HG03025 (cell line): Measurements from ENCODE around the gene KNSTRN.

Experiments
- ATAC-seq: cut with Tn5 transposase; IDR thresholded peaks from one replicate; pipeline ENCODE4 v1.9.1; 2021; ENCODE audit warnings: mild to moderate bottlenecking, moderate library complexity; ENCODE audit not compliant: unreplicated experiment, low FRiP score

Gene KNSTRN

GRCh38 chr15:40365016-40365415 lies 17.5 kb upstream of the KNSTRN start:
- no peak for ATAC-seq

GRCh38 chr15:40365624-40366456 lies 16.7 kb upstream of the KNSTRN start:
- no peak for ATAC-seq

DNA sequence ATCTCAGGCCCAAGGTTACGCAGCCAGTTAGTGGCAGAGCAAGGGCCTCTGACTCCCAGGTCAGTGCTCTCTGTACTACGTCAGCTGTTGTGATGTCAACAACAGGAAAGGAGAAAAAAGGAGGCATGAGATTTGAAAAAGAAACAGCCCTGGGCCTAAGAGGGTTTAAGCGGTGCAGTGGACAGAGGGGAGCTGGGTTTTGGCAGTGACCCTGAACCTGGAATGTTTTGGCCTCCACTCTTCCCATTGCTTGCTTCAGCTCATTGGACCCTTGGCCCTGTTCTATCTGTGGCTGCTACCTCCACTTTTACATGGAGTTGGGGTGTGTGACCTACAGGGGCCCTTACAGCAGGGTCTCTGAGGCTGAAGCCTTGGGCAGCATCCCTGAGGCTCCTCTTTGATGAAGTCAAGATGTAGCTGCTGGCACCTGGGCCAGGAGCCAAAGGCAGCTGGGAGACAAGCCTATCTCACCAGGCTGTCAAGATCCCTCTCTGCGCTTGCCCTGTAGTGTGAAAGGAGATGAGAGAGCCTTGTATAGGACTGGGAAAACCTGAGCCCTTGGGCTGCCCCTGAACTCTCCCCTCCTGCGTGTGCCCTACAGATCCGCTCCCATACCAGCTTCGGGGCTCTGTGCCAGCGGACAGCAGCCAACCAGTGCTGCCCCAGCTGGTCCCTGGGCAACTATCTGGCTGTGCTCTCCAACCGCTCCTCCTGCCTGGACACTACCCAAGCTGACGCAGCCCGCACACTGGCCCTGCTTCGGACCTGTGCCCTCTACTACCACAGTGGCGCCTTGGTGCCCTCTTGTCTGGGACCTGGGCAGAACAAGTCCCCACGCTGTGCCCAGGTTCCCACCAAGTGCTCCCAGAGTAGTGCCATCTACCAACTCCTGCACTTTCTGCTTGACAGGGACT lies 15.8 kb upstream of the KNSTRN start:
- no peak for ATAC-seq

GRCh38 chr15:40367371-40367685 lies 15.2 kb upstream of the KNSTRN start:
- no peak for ATAC-seq

- ATAC-seq = peak; percentile 75
These were observed 14.6 kb upstream of the KNSTRN start for GRCh38 chr15:40367686-40368611.

GRCh38 chr15:40368719-40369473 lies 13.6 kb upstream of the KNSTRN start:
- no peak for ATAC-seq

DNA sequence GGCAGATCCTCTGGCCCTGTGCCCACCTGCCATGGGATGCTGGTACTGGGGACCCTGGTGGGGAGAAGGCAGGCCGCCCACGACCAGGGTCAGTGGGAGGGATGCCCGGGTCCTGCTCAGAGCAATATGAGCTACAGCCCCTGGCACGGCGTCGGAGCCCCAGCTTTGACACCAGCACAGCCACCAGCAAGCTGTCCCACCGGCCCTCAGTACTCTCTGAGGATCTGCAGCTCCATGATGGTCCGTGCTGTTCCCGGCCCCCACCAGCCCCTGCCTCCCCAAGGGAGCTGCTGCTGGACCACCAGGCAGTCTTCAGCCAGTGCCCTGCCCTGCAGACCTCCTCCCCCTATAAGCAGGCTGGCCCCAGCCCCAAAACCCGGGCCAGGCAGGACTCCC lies 13.0 kb upstream of the KNSTRN start:
- no peak for ATAC-seq

- no peak for ATAC-seq
These were observed 12.6 kb upstream of the KNSTRN start for GRCh38 chr15:40369971-40370370.

DNA sequence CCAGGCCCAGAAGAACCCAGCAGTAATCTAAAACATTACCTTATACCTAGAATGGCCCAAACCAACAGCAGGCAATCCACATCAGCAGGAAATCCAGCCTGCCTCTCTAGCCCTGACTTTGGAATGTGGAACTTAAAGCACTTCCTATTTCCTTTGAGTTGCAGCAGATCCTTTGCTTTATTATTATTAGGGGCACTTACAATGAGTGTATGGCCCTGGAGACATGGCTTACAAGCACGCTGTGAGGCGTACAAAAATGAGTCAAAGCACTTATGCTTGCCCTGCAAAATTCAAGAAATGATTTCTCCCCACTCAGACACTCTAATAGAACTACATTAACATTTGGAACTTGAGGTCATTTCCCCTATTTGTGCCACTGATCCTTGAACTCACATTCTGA lies 9.5 kb upstream of the KNSTRN start:
- no peak for ATAC-seq

GRCh38 chr15:40377606-40378005 lies 4.9 kb upstream of the KNSTRN start:
- ATAC-seq = no peak

- ATAC-seq = no peak
These were observed 3.1 kb upstream of the KNSTRN start for GRCh38 chr15:40379374-40379773.

DNA sequence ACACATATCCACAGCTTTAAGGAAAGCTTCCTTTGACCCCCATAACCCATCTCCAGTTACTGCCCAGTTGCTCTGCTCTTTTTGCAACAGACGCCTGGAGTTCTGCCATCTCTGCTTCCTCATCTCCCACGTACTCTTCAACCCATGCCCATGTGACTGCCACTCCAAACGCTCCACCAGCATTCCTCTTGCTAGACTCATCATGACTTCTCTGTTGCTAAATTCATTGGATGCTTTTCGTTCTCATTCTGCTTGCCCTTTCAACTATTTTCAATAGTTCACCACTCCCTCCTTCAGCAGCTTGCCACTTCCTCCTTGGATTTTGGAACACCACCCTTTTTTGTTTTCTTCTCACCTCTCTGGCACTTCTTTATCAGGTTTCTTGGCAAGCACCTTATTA lies 2.7 kb upstream of the KNSTRN start:
- no peak for ATAC-seq

DNA sequence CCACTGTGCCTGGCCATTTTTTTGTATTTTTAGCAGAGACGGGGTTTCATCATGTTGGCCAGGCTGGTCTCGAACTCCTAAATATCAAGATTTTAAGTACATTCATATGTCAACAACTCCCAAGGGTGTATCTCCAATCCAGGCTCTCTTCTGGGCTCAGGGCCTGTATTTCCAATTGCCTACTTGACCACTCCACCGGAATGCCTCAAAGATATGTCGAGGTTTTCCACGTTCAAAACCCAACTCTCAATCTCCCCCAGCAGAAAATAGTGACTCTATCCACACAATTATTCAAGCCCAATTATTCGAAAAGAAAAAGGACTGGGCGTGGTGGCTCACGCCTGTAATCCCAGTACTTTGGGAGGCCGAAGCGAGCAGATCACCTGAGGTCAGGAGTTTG lies 1.9 kb upstream of the KNSTRN start:
- ATAC-seq = no peak

DNA sequence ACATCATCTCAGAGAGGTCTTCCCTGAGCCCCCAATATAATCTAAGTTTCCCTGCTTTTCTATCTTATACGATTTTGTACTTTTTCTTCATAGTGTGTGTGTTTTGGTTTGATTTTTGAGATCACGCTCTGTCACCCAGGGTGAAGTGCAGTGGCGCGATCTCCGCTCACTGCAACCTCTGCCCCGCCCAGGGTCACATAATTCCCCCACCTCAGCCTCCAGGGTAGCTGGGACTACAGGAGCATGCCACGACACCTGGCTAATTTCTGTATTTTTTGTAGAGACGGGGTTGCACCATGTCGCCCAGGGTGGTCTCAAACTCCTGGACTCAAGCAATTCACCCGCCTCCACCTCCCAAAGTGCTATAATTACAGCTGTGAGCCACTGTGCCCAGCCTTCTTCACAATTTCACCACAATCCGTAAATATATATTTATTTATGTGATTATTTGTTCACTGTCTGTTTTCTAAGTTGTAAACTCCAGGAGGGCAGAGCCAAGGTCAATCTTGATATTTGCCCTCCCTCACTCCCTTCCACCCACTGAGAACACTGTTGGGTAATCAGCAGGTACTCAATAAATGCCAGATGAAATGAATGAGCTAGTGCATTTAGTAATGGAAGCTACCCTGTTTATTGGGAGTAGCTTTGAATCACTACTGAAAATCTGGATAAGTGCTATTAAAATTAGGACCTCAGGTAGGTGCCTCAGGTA lies 547 bp upstream of the KNSTRN start:
- ATAC-seq = no peak

GRCh38 chr15:40386480-40386879 lies 4.0 kb downstream of the KNSTRN start:
- no peak for ATAC-seq

- no peak for ATAC-seq
These were observed 6.7 kb downstream of the KNSTRN start for GRCh38 chr15:40388941-40389823.

DNA sequence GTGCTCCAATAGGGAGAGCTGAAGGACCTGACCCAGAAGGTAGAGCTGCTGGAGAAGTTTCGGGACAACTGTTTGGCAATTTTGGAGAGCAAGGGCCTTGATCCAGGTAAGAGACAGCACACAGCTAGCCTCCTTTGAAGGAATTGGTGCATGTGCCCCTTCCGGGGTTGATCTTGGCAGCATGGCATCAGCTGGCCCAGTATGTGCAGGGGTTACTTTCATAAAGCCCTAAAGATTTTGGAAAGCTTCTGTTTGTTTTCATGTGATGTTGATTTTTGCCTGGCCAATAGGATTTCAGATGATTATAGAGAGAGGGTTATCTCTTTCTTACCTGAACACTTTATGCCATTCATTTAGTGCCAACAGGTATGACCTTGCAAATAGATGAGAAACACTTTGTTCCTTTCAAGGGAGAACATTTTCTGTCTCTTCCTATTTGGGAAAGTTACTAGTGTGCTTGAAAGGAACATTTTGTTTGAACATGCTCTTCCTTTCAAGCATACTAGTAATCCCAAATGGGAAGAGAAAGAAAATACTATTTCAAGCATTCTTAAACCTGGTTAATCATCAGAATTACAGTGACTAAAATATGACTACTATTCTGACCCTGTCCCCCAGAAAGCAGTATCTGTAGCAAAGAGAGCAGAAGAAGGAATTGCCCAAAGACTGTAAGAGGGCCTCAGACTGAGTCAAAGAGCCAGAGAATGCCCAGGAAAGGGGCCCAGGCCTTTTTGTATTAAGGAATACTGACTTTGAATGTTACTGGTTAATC lies 7.5 kb downstream of the KNSTRN start:
- ATAC-seq = no peak
